Activated CD4-positive, alpha-beta T cell treated with anti-CD3 and anti-CD28 coated beads for 4 hours (primary cell): ENCODE data around the gene DHDH.

Experiments used
- DNase-seq, 2 donors: peaks; one replicate each; pipeline ENCODE4 v3.0.0-alpha.2; 2020

Gene DHDH

GRCh38 chr19:48950830-48951519 lies 17.5 kb downstream of the DHDH start:
- DNase-seq: no peak

GRCh38 chr19:48953141-48953540 lies 19.6 kb downstream of the DHDH start:
- DNase-seq: no peak

- DNase-seq: no peak
Measured at GRCh38 chr19:48953990-48954594, 20.6 kb downstream of the DHDH start.

- peak; percentile 83 to 86 for DNase-seq
Measured at GRCh38 chr19:48954595-48955307, 21.3 kb downstream of the DHDH start, which contains the start of gene BAX. BAX (plus strand) TSS chr19:48954875; CDS start chr19:48954929, 54 bp downstream.

- DNase-seq: no peak
Measured at GRCh38 chr19:48955308-48955958, 21.9 kb downstream of the DHDH start.

GRCh38 chr19:48958006-48958405 lies 24.5 kb downstream of the DHDH start:
- DNase-seq: no peak

GRCh38 chr19:48959341-48960239 lies 26.1 kb downstream of the DHDH start:
- DNase-seq: no peak

- DNase-seq: no peak
Measured at GRCh38 chr19:48961051-48961649, 27.7 kb downstream of the DHDH start.

GRCh38 chr19:48961673-48962028 lies 28.2 kb downstream of the DHDH start:
- DNase-seq: no peak

- DNase-seq: peak in 1 of 2 donors; percentile 47
Measured at GRCh38 chr19:48962029-48962848, 28.7 kb downstream of the DHDH start.

- DNase-seq: no peak
Measured at GRCh38 chr19:48962849-48963165, 29.3 kb downstream of the DHDH start.

GRCh38 chr19:48963371-48964204 lies 30.1 kb downstream of the DHDH start:
- peak; percentile 52 to 64 for DNase-seq

- no peak for DNase-seq
Measured at GRCh38 chr19:48964205-48965039, 30.9 kb downstream of the DHDH start.

- peak; percentile 73 to 84 for DNase-seq
Measured at GRCh38 chr19:48965040-48965805, 31.7 kb downstream of the DHDH start, which contains the start of gene FTL. FTL (plus strand) TSS chr19:48965309; CDS start chr19:48965508, 199 bp downstream.

GRCh38 chr19:48965806-48966540 lies 32.5 kb downstream of the DHDH start:
- DNase-seq: peak; percentile 90 to 92

GRCh38 chr19:48966541-48967345 lies 33.2 kb downstream of the DHDH start:
- DNase-seq: no peak
